ENCODE data around the gene CCDC107. TPM values are rescaled to one million over a fixed set of nuclear protein-coding genes. Genes with fewer than 3 reads are reported as not detected.

Gene CCDC107
- total RNA-seq, 2 experiments from 2014 or later: 12.1 to 13.7 TPM

DNA sequence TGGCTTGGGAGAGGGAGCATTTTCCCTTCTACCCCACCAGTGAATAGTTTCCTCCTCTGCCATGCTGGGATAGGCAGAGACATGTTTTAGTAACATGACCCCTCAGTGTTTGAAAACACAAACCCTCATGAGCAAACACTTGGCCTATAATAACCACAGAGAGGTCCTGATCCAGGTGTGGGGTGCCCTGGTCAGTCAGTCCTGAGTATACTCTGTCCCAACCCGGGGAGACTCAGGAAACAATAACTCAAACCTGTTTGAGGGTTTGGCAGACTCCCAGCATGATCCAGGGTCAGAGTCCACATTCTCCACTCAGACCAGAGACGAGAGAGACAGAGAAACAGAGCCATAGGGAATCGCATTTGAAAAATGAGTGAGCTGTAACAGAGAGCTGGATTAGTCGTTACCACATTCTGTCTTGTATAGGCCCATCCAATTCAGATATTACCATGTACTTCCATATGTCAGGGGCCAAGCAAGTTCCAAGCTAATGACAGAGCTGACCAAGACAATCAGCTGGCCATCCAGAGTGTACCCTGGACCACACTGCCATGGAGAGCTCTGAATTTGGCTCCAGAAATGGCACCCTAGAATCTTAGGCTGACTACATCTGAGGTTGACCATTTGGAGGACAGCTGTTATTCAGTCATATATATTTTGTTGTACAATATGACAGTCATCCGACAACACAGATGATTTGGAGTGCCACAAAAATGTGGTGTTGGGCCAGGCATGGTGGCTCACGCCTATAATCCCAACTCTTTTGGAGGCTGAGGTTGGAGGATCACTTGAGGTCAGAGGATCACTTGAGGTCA is 11.4 kb downstream of the CCDC107 start:
- no peak overlapping the region for H3K27ac Mint-ChIP-seq

GRCh38 chr9:35673132-35674024 is 15.3 kb downstream of the CCDC107 start, which contains the start of gene CA9:
CA9 (plus strand) TSS chr9:35673928; CDS start chr9:35673960, 32 bp downstream.
- no peaks in the 10 kb centered on the region for H3K9me3 Mint-ChIP-seq
- peak within 1 kb of the TSS; percentile 14 for H3K4me3 Mint-ChIP-seq
- TF ChIP-seq CTCF (IDR thresholded peaks at IDR 0.05): no peak
- no peaks in the 10 kb centered on the region for H3K36me3 Mint-ChIP-seq (ENCODE audit: low read depth)
- CTCF ChIA-PET: interaction anchor here (2.8 to 24.5 kb wide), 2 partner anchors 15 to 20 kb away, joined by 11 to 313 read pairs; partner anchors contain the start of genes CCDC107, RMRP and TPM2
- peak; percentile 21 for DNase-seq
- POLR2A ChIA-PET: interaction anchor here (0.8 to 1.6 kb wide), 3 partner anchors 11 to 26 kb away, joined by 3 to 5 read pairs (median 5); no protein-coding TSS in a partner anchor
- intact Hi-C loops (cut with micrococcal nuclease): no loop called here
- peaks cover 9% of the 10 kb centered on the region for H3K27me3 Mint-ChIP-seq
- ATAC-seq: peak; percentile 42
- H3K4me1 Mint-ChIP-seq (ENCODE audit: low read depth): peaks cover 13% of the 10 kb centered on the region
- no peak within 1 kb of the TSS for H3K27ac Mint-ChIP-seq

More for the DNA sequence above, 11.4 kb downstream of the CCDC107 start:
- ATAC-seq (no peak), DNase-seq (no peak)
- H3K36me3 Mint-ChIP-seq (ENCODE audit: low read depth): no peaks in the 10 kb centered on the region
- no peaks in the 10 kb centered on the region for H3K9me3 Mint-ChIP-seq
- intact Hi-C loops (cut with micrococcal nuclease): no loop called here
- H3K27me3 Mint-ChIP-seq: peaks cover 3% of the 10 kb centered on the region
- H3K4me3 Mint-ChIP-seq: no peak overlapping the region
- ChIA-PET CTCF (interaction anchor here (1.2 to 24.5 kb wide), 6 partner anchors 10 to 58 kb away, joined by 3 to 313 read pairs (median 6); partner anchors contain the start of genes CCDC107, RMRP and TPM2), POLR2A (interaction anchor here (1.1 to 2.7 kb wide), 2 partner anchors 14 to 22 kb away, joined by 3 to 8 read pairs; no protein-coding TSS in a partner anchor)
- no peak for TF ChIP-seq CTCF (IDR thresholded peaks at IDR 0.05)
- H3K4me1 Mint-ChIP-seq (ENCODE audit: low read depth): peaks cover 5% of the 10 kb centered on the region

DNA sequence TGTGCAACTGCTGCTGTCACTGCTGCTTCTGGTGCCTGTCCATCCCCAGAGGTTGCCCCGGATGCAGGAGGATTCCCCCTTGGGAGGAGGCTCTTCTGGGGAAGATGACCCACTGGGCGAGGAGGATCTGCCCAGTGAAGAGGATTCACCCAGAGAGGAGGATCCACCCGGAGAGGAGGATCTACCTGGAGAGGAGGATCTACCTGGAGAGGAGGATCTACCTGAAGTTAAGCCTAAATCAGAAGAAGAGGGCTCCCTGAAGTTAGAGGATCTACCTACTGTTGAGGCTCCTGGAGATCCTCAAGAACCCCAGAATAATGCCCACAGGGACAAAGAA is 15.9 kb downstream of the CCDC107 start:
- ChIA-PET POLR2A (interaction anchor here (0.8 to 1.2 kb wide), 2 partner anchors 14 to 27 kb away, joined by 3 to 5 read pairs; no protein-coding TSS in a partner anchor), CTCF (interaction anchor here (2.8 to 24.5 kb wide), 2 partner anchors 16 to 19 kb away, joined by 11 to 313 read pairs; partner anchors contain the start of genes CCDC107, RMRP and TPM2)
- no peak overlapping the region for H3K27ac Mint-ChIP-seq
- peaks cover 13% of the 10 kb centered on the region for H3K4me1 Mint-ChIP-seq (ENCODE audit: low read depth)
- H3K36me3 Mint-ChIP-seq (ENCODE audit: low read depth): no peaks in the 10 kb centered on the region
- H3K4me3 Mint-ChIP-seq: no peak overlapping the region
- intact Hi-C loops (cut with micrococcal nuclease): no loop called here
- no peak for DNase-seq
- no peak for ATAC-seq
- TF ChIP-seq CTCF (IDR thresholded peaks at IDR 0.05): no peak
- no peaks in the 10 kb centered on the region for H3K9me3 Mint-ChIP-seq
- peaks cover 9% of the 10 kb centered on the region for H3K27me3 Mint-ChIP-seq

DNA sequence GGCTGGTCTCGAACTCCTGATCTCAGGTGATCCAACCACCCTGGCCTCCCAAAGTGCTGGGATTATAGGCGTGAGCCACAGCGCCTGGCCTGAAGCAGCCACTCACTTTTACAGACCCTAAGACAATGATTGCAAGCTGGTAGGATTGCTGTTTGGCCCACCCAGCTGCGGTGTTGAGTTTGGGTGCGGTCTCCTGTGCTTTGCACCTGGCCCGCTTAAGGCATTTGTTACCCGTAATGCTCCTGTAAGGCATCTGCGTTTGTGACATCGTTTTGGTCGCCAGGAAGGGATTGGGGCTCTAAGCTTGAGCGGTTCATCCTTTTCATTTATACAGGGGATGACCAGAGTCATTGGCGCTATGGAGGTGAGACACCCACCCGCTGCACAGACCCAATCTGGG is 17.1 kb downstream of the CCDC107 start:
- Mint-ChIP-seq H3K27ac (no peak overlapping the region), H3K9me3 (no peaks in the 10 kb centered on the region), H3K4me1 (ENCODE audit: low read depth) (peaks cover 13% of the 10 kb centered on the region), H3K4me3 (peak overlapping the region; percentile 64), H3K36me3 (ENCODE audit: low read depth) (no peaks in the 10 kb centered on the region), H3K27me3 (peaks cover 9% of the 10 kb centered on the region)
- POLR2A ChIA-PET: interaction anchor here (0.7 to 1.8 kb wide), 4 partner anchors 9 to 17 kb away, joined by 3 to 10 read pairs (median 4); partner anchors contain the start of gene ARHGEF39
- CTCF ChIA-PET: interaction anchor here (1.0 to 24.5 kb wide), 7 partner anchors 11 to 71 kb away, joined by 3 to 313 read pairs (median 5); partner anchors contain the start of genes CCDC107, RMRP and TPM2
- no peak for TF ChIP-seq CTCF (IDR thresholded peaks at IDR 0.05)
- ATAC-seq: no peak
- intact Hi-C loops (cut with micrococcal nuclease): no loop called here
- no peak for DNase-seq

Measured in activated CD8-positive, alpha-beta T cell treated with anti-CD3 and anti-CD28 coated beads for 36 hours (primary cell).